ENCODE measurements around the gene CTXN1.
"Not testable (repeated sequence)": the region's sequence is repeated elsewhere in the genome, so short reads cannot be mapped to it uniquely, and the experiment has no call there.

Gene CTXN1

DNA sequence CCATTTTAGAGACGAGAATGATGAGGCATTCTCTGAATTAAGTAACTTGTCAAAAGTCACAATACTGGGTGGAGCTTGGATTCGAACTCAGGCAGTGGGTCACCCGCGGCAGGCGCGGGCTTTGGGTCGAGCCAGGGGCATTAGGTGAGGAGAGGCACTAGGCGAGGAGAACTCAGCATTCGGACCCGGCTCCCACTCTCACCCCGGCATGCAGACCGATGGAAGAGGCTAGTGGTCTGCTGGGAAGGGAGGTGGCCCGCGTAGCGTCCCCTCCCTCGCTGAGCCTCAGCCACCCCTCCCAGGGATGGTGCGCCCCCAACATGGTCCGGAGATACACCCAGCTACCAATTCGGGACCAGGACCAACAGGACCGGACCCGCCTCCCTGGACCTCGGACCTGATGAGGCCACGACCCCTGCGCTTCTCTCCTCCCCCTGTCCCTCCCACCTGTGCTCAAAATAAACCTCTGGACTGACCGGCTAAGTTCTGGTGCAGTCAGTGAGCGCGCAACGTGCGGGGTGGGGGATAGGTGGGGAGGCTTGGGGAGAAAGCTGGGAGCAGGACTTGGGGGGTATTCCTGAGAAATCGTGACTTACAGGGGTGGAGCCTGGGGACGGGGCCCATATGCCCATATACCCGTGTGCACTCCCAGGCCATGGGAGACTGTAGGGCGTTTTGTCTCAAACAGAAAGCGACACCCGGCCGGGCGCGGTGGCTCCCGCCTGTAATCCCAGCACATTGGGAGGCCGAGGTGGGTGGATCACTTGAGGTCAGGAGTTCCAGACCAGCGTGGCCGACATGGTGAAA lies 7.1 kb downstream of the CTXN1 start:
- no peaks in the 10 kb centered on the region for H3K27me3 ChIP-seq (ENCODE audit: insufficient read depth, low read length)
- no peak overlapping the region for H2AFZ ChIP-seq (ENCODE audit: low read length, unreplicated experiment)
- peaks cover 14% of the 10 kb centered on the region for H3K4me1 ChIP-seq (ENCODE audit: control insufficient read depth, insufficient read depth, low read length, unreplicated experiment)
- no peaks in the 10 kb centered on the region for H3K36me3 ChIP-seq (ENCODE audit: insufficient read depth, low read length)
- H3K79me2 ChIP-seq (ENCODE audit: control insufficient read depth, insufficient read depth, low read length, unreplicated experiment): peaks cover 9% of the 10 kb centered on the region
- H3K4me3 ChIP-seq (ENCODE audit: low read depth, low read length): no peak overlapping the region; the same call in 1 of the 2 replicates
- H3K27ac ChIP-seq (ENCODE audit: low read depth, low read length): no peak overlapping the region

DNA sequence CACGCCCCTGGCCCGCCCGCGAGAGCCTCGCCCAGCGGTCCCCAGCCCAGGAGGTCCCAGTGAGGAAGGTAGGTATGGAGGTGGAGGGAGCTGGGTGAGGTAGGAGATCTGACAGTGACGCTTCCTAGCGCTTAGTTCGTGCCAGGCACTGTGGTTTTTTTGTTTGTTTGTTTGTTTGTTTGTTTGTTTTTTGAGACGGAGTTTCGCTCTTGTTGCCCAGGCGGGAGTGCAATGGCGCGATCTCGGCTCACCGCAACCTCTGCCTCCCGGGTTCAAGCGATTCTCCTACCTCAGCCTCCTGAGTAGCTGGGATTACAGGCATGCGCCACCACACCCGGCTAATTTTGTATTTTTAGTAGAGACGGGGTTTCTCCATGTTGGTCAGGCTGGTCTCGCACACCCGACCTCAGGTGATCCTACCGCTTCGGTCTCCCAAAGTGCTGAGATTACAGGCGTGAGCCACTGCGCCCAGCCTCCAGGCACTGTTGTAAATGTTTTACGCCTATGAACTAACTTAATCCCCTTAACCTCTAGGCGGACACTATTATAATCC lies 7.8 kb downstream of the CTXN1 start:
- H3K4me1 ChIP-seq (ENCODE audit: control insufficient read depth, insufficient read depth, low read length, unreplicated experiment): peaks cover 14% of the 10 kb centered on the region
- peak overlapping the region; percentile 80 for H3K4me3 ChIP-seq (ENCODE audit: low read depth, low read length)
- not testable (repeated sequence) for H3K27me3 ChIP-seq (ENCODE audit: insufficient read depth, low read length); H3K79me2 ChIP-seq (ENCODE audit: control insufficient read depth, insufficient read depth, low read length, unreplicated experiment); H3K36me3 ChIP-seq (ENCODE audit: insufficient read depth, low read length); H3K27ac ChIP-seq (ENCODE audit: low read depth, low read length); H2AFZ ChIP-seq (ENCODE audit: low read length, unreplicated experiment)

DNA sequence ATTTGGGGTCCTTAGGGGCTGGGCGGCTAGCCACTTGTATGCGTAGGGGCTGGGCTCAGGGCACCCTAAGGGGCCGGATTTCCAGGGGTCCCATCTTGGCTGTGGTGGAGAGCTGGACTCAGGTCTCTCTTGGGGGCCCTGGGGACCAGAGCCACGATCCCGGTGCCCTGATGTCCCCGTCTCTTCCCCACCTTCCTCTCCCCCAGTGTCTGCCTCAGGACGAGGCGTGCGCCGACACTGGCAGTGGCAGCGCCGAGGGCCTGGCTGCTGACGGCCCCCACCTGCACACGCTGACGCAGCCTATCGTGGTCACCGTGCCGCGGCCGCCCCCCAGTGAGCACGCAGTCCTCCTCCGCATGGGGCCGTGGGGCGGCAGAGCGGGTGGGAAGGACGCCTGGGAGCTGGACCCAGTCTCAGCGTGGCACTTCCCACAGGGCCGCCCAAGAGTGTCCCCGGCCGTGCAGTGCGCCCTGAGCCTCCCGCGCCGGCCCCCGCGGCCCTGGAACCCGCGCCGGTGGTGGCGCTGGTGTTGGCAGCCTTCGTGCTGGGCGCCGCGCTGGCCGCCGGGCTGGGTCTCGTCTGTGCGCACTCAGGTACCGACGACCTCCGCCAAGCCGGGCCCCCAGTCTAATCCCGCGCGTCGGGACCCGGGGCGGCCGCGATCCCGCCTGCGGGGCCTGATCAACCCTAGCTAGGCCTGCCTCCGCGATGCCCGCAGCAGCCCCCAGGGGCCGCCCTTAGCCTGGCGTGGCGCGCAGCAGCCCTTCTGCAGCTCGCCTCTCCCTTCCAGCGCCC lies 8.5 kb downstream of the CTXN1 start:
- Histone ChIP-seq H3K36me3 (ENCODE audit: insufficient read depth, low read length) (no peaks in the 10 kb centered on the region), H3K4me3 (ENCODE audit: low read depth, low read length) (peak overlapping the region; percentile 80), H3K4me1 (ENCODE audit: control insufficient read depth, insufficient read depth, low read length, unreplicated experiment) (peaks cover 14% of the 10 kb centered on the region), H3K79me2 (ENCODE audit: control insufficient read depth, insufficient read depth, low read length, unreplicated experiment) (peaks cover 6% of the 10 kb centered on the region), H3K27ac (ENCODE audit: low read depth, low read length) (no peak overlapping the region), H3K27me3 (ENCODE audit: insufficient read depth, low read length) (no peaks in the 10 kb centered on the region), H2AFZ (ENCODE audit: low read length, unreplicated experiment) (no peak overlapping the region)

DNA sequence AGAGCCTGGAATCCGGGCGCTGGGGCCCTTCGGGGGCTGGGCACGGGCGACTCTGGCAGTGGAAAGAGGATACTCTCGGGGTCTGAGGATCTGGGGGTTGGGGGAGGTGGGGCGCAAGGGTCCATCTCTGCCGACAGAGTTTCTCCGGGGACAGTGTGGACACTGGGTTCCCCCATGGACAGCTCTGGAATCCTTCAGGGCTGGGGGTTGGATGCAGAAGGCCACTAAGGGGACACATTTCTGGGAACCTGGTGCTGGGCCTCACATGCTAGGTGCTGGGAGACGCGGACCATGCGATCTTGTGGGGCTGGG lies 9.0 kb downstream of the CTXN1 start:
- H3K27me3 ChIP-seq (ENCODE audit: insufficient read depth, low read length): no peaks in the 10 kb centered on the region
- H3K4me1 ChIP-seq (ENCODE audit: control insufficient read depth, insufficient read depth, low read length, unreplicated experiment): peaks cover 10% of the 10 kb centered on the region
- no peak overlapping the region for H3K27ac ChIP-seq (ENCODE audit: low read depth, low read length)
- no peaks in the 10 kb centered on the region for H3K36me3 ChIP-seq (ENCODE audit: insufficient read depth, low read length)
- peak overlapping the region; percentile 80 for H3K4me3 ChIP-seq (ENCODE audit: low read depth, low read length)
- H3K79me2 ChIP-seq (ENCODE audit: control insufficient read depth, insufficient read depth, low read length, unreplicated experiment): peaks cover 6% of the 10 kb centered on the region
- no peak overlapping the region for H2AFZ ChIP-seq (ENCODE audit: low read length, unreplicated experiment)

DNA sequence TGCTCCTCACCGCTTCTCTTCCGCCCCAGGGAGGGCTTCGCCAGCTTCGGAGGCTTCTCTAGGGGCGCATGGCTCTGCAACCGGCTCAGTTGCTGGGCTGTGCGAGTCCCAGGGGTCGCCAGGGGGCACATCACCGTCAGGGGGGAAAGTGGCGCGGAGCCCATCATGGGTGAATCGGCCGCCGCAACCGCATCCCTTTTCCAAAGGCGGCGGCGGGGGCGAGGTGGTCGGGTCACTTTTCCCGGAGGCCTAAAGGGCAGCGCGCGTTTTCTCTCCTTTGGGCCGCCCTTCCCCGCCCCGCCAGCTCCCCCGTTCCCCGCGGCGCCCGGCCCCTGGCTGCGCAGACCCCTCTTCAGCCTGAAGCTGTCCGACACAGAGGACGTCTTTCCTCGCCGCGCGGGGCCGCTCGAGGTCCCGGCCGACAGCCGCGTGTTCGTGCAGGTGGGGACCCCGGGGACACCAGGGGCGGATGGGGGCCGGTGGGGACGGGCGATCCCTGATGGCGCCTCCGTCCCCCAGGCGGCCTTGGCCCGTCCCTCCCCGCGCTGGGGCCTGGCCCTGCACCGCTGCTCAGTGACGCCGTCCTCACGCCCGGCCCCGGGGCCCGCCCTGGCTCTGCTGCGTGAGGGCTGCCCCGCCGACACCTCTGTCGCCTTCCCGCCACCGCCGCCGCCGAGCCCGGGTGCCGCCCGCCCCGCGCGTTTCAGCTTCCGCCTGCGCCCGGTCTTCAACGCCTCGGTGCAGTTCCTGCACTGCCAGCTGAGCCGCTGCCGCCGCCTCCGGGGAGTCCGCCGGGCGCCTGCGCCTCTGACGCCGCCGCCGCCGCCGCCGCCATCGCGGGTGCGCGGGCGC lies 9.6 kb downstream of the CTXN1 start:
- no peaks in the 10 kb centered on the region for H3K36me3 ChIP-seq (ENCODE audit: insufficient read depth, low read length)
- no peak overlapping the region for H2AFZ ChIP-seq (ENCODE audit: low read length, unreplicated experiment)
- peaks cover 4% of the 10 kb centered on the region for H3K4me1 ChIP-seq (ENCODE audit: control insufficient read depth, insufficient read depth, low read length, unreplicated experiment)
- H3K4me3 ChIP-seq (ENCODE audit: low read depth, low read length): peak overlapping the region; percentile 80
- no peaks in the 10 kb centered on the region for H3K27me3 ChIP-seq (ENCODE audit: insufficient read depth, low read length)
- no peak overlapping the region for H3K27ac ChIP-seq (ENCODE audit: low read depth, low read length)
- H3K79me2 ChIP-seq (ENCODE audit: control insufficient read depth, insufficient read depth, low read length, unreplicated experiment): peaks cover under 1% of the 10 kb centered on the region

DNA sequence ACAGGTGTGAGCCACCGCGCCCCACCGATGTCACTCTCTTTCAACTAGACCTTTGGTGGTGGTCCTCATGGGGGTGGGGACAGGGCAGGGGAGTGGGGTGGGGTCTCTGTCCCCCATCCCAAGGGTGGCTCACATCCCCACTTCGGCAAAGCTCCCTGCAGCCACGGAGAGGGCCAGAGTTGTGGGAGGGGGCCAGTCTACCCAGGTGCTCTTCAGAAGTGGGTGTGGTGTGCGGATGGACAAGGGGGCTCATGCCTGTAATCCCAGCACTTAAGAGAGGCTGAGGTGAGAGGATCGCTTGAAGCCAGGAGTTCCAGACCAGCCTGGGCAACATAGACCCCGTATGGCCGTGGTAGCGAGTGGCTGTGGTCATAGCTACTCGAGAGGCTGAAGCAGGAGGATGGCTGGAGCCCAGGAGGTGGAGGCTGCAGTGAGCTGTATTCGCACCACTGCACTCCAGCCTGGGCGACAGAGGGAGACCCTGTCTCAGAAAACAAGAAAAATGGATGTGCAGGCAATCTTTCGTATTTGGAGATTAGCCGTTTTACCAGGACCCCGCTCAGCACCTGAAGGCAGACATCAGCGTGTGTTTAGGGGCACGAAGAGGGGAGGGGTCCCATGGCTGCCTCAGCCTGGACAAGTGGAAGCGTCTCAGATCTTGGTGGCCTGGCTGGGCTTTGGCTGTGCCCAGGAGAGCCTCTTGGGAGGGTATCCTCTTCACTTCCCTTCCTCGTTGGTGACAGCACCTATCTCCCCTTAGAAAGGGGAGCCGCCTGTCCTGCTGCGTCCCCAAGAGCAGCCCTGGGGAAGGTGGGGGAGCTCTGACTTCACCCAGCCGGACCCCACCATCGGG lies 10.5 kb downstream of the CTXN1 start:
- H3K27ac ChIP-seq (ENCODE audit: low read depth, low read length): no peak overlapping the region

DNA sequence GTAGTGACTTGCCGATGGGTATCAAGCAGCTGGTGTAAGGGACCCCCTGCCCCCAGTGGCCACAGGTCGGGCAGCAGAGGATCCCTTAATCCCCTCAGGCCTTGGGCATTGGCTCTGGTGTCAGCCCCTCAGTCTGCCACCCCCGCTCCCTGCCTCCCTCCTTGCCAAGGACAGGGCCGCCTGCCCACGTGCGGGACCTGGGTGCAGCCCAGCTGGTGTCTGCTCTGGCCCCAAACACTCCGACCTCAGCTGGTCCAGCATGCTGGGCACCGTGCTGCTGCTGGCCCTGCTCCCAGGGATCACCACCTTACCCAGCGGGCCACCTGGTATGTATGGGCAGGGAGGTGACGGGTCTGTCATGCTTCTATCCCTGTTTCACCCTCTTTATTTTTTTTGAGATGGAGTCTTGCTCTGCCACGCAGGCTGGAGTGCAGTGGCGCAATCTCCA lies 11.3 kb downstream of the CTXN1 start, which contains the start of gene TGFBR3L:
Gene TGFBR3L (plus strand): TSS at position 233 of the 448 bp plus-strand sequence.
- Histone ChIP-seq H3K27ac (ENCODE audit: low read depth, low read length) (no peak within 1 kb of the TSS), H3K79me2 (ENCODE audit: control insufficient read depth, insufficient read depth, low read length, unreplicated experiment) (no peaks in the 10 kb centered on the region), H3K4me1 (ENCODE audit: control insufficient read depth, insufficient read depth, low read length, unreplicated experiment) (peaks cover under 1% of the 10 kb centered on the region), H3K27me3 (ENCODE audit: insufficient read depth, low read length) (no peaks in the 10 kb centered on the region), H3K4me3 (ENCODE audit: low read depth, low read length) (peak within 1 kb of the TSS; percentile 80), H2AFZ (ENCODE audit: low read length, unreplicated experiment) (no peak within 1 kb of the TSS), H3K36me3 (ENCODE audit: insufficient read depth, low read length) (no peaks in the 10 kb centered on the region)

More for the DNA sequence above, 10.5 kb downstream of the CTXN1 start:
- no peaks in the 10 kb centered on the region for H3K79me2 ChIP-seq (ENCODE audit: control insufficient read depth, insufficient read depth, low read length, unreplicated experiment)
- H3K4me3 ChIP-seq (ENCODE audit: low read depth, low read length): peak overlapping the region; percentile 80
- no peak overlapping the region for H2AFZ ChIP-seq (ENCODE audit: low read length, unreplicated experiment)
- peaks cover 4% of the 10 kb centered on the region for H3K4me1 ChIP-seq (ENCODE audit: control insufficient read depth, insufficient read depth, low read length, unreplicated experiment)
- H3K36me3 ChIP-seq (ENCODE audit: insufficient read depth, low read length): no peaks in the 10 kb centered on the region
- H3K27me3 ChIP-seq (ENCODE audit: insufficient read depth, low read length): no peaks in the 10 kb centered on the region

DNA sequence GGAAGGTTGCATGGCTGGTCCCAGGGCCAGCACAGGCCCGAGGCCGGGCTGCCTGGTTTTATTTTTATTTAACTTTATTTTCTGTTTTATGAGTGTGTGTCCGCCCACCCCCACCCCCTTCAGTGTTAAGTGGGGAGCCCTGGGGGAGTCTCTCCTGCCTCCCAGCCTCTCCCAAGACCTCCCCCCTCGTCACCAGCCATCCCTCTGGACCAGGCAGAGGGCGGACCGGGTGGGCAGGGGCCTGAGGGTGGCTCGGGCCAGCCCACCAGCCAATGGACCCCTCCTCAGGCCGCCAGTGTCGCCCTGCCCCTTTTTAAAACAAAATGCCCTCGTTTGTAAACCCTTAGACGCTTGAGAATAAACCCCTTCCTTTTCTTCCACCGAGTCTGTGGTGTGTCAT lies 11.8 kb downstream of the CTXN1 start:
- Histone ChIP-seq H3K4me3 (ENCODE audit: low read depth, low read length) (no peak overlapping the region), H3K4me1 (ENCODE audit: control insufficient read depth, insufficient read depth, low read length, unreplicated experiment) (no peaks in the 10 kb centered on the region), H2AFZ (ENCODE audit: low read length, unreplicated experiment) (no peak overlapping the region), H3K36me3 (ENCODE audit: insufficient read depth, low read length) (no peaks in the 10 kb centered on the region), H3K79me2 (ENCODE audit: control insufficient read depth, insufficient read depth, low read length, unreplicated experiment) (no peaks in the 10 kb centered on the region), H3K27me3 (ENCODE audit: insufficient read depth, low read length) (no peaks in the 10 kb centered on the region), H3K27ac (ENCODE audit: low read depth, low read length) (no peak overlapping the region)

DNA sequence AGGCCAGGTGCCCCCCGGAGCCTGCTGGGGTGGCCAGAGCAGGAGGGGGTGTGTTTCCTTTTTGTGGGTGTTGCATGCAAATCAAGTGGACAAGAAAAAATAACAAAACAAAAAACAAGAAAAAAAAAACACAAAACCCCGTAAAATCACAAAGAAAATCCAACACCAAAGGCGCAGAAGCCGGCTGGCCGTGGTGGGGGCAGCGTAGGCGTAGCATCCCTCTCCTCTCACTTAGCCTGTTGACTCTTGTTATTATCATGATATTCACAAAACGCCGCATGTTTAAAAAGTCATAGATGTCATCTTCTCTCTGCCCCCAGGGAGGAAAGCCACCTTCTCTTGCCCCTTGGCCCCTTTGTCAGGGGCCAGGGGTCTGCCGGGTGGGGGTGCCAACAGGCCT lies 12.3 kb downstream of the CTXN1 start:
- Histone ChIP-seq H3K27ac (ENCODE audit: low read depth, low read length) (no peak overlapping the region), H2AFZ (ENCODE audit: low read length, unreplicated experiment) (no peak overlapping the region), H3K27me3 (ENCODE audit: insufficient read depth, low read length) (no peaks in the 10 kb centered on the region), H3K4me1 (ENCODE audit: control insufficient read depth, insufficient read depth, low read length, unreplicated experiment) (no peaks in the 10 kb centered on the region), H3K36me3 (ENCODE audit: insufficient read depth, low read length) (no peaks in the 10 kb centered on the region), H3K4me3 (ENCODE audit: low read depth, low read length) (no peak overlapping the region), H3K79me2 (ENCODE audit: control insufficient read depth, insufficient read depth, low read length, unreplicated experiment) (no peaks in the 10 kb centered on the region)

Measured in ACC112 (cell line).